ENCODE measurements around the gene FBXW7. TPM values are rescaled to one million over a fixed set of nuclear protein-coding genes. Genes with fewer than 3 reads are reported as not detected.

The FBXW7 gene
- total RNA-seq, 1 experiment from 2014 or later, result 33.5 TPM

GRCh38 chr4:152476796-152477195 is 59.1 kb downstream of the FBXW7 start:
- POLR2A ChIA-PET (ENCODE audit: low non-redundant PET), result no interaction called here
- no peak overlapping the region for H3K27ac ChIP-seq (ENCODE audit: low read depth, low read length, poor library complexity, severe bottlenecking)
- CTCF ChIA-PET, result interaction anchor here (0.6 kb wide), 1 partner anchor 422 kb away, joined by 5 read pairs; no protein-coding TSS in a partner anchor
- TF ChIP-seq EZH2 (IDR thresholded peaks at IDR 0.05; ENCODE audit: borderline replicate concordance, low read depth, low read length, poor library complexity, severe bottlenecking) (no peak), CTCF (conservative IDR thresholded peaks at IDR 0.05; ENCODE audit: low read depth, low read length) (no peak)
- H3K9me3 ChIP-seq (ENCODE audit: low read depth, low read length, poor library complexity, severe bottlenecking), result no peaks in the 10 kb centered on the region
- H3K27me3 ChIP-seq (replicated peaks; ENCODE audit: insufficient read depth, low read depth, low read length, poor library complexity), result no peaks in the 10 kb centered on the region
- peaks cover 15% of the 10 kb centered on the region for H3K4me1 ChIP-seq (ENCODE audit: insufficient read depth, low read length, poor library complexity, severe bottlenecking)
- H3K4me3 ChIP-seq (ENCODE audit: low read depth, low read length, poor library complexity, severe bottlenecking), result no peak overlapping the region
- H3K36me3 ChIP-seq (ENCODE audit: insufficient read depth, low read length, poor library complexity, severe bottlenecking), result no peaks in the 10 kb centered on the region
- no TSS peak for BruUV-seq (replicated peaks)
- intact Hi-C loops (cut with micrococcal nuclease; ENCODE audit: unreplicated experiment), result no loop called here
- DNase-seq (ENCODE audit: low spot score), result no peak

GRCh38 chr4:152471251-152471792 is 64.6 kb downstream of the FBXW7 start:
- DNase-seq (ENCODE audit: low spot score), result no peak
- intact Hi-C loops (cut with micrococcal nuclease; ENCODE audit: unreplicated experiment), result no loop called here
- Histone ChIP-seq H3K27me3 (replicated peaks; ENCODE audit: insufficient read depth, low read depth, low read length, poor library complexity) (no peaks in the 10 kb centered on the region), H3K4me1 (ENCODE audit: insufficient read depth, low read length, poor library complexity, severe bottlenecking) (peaks cover 7% of the 10 kb centered on the region), H3K4me3 (ENCODE audit: low read depth, low read length, poor library complexity, severe bottlenecking) (no peak overlapping the region), H3K36me3 (ENCODE audit: insufficient read depth, low read length, poor library complexity, severe bottlenecking) (no peaks in the 10 kb centered on the region), H3K27ac (ENCODE audit: low read depth, low read length, poor library complexity, severe bottlenecking) (no peak overlapping the region), H3K9me3 (ENCODE audit: low read depth, low read length, poor library complexity, severe bottlenecking) (no peaks in the 10 kb centered on the region)
- ChIA-PET CTCF (no interaction called here), POLR2A (ENCODE audit: low non-redundant PET) (no interaction called here)
- TF ChIP-seq EZH2 (IDR thresholded peaks at IDR 0.05; ENCODE audit: borderline replicate concordance, low read depth, low read length, poor library complexity, severe bottlenecking) (no peak), CTCF (conservative IDR thresholded peaks at IDR 0.05; ENCODE audit: low read depth, low read length) (no peak)
- BruUV-seq (replicated peaks), result no TSS peak

- CTCF ChIA-PET, result no interaction called here
- POLR2A ChIA-PET (ENCODE audit: low non-redundant PET), result no interaction called here
- no peaks in the 10 kb centered on the region for H3K36me3 ChIP-seq (ENCODE audit: insufficient read depth, low read length, poor library complexity, severe bottlenecking)
- TF ChIP-seq EZH2 (IDR thresholded peaks at IDR 0.05; ENCODE audit: borderline replicate concordance, low read depth, low read length, poor library complexity, severe bottlenecking) (no peak), CTCF (conservative IDR thresholded peaks at IDR 0.05; ENCODE audit: low read depth, low read length) (no peak)
- no peak overlapping the region for H3K4me3 ChIP-seq (ENCODE audit: low read depth, low read length, poor library complexity, severe bottlenecking)
- peaks cover 23% of the 10 kb centered on the region for H3K4me1 ChIP-seq (ENCODE audit: insufficient read depth, low read length, poor library complexity, severe bottlenecking)
- no peak for DNase-seq (ENCODE audit: low spot score)
- intact Hi-C loops (cut with micrococcal nuclease; ENCODE audit: unreplicated experiment), result no loop called here
- H3K27me3 ChIP-seq (replicated peaks; ENCODE audit: insufficient read depth, low read depth, low read length, poor library complexity), result no peaks in the 10 kb centered on the region
- BruUV-seq (replicated peaks), result no TSS peak
- no peaks in the 10 kb centered on the region for H3K9me3 ChIP-seq (ENCODE audit: low read depth, low read length, poor library complexity, severe bottlenecking)
- H3K27ac ChIP-seq (ENCODE audit: low read depth, low read length, poor library complexity, severe bottlenecking), result no peak overlapping the region
Measured at GRCh38 chr4:152468408-152468807, 67.5 kb downstream of the FBXW7 start.
